Activated gamma-delta T cell treated with anti-CD3 and anti-CD28 coated beads, Interleukin-2, amount 50 U/mL, for 16 hours (primary cell): ENCODE data around the gene SLC36A4.
A peak's percentile ranks its signal among the peaks of the same experiment; 100 is the strongest.
"Not testable (repeated sequence)": the region's sequence is repeated elsewhere in the genome, so short reads cannot be mapped to it uniquely, and the experiment has no call there.

Source experiments
- DNase-seq: peaks from one replicate; pipeline ENCODE4 v3.0.0-alpha.2; 2020; ENCODE audit warnings: low read depth

The SLC36A4 gene

GRCh38 chr11:93197380-93198214, at the start of gene SLC36A4:
Gene SLC36A4 (minus strand): TSS chr11:93197991. CDS start chr11:93197832, 159 bp downstream.
- DNase-seq = peak; percentile 73

DNA sequence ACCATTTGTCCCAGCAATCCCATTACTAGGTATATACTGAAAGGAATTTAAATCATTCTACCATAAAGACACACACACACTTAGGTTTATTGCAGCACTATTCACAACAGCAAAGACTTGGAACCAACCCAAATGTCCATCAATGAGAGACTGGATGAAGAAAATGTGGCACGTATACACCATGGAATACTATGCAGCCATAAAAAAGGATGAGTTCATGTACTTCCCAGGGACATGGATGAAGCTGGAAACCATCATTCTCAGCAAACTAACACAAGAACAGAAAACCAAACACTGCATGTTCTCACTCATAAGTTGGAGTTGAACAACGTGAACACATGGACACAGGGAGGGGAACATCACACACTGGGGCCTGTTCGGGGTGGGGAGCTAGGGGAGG, 49.0 kb upstream of the SLC36A4 start:
- not testable (repeated sequence) for DNase-seq

DNA sequence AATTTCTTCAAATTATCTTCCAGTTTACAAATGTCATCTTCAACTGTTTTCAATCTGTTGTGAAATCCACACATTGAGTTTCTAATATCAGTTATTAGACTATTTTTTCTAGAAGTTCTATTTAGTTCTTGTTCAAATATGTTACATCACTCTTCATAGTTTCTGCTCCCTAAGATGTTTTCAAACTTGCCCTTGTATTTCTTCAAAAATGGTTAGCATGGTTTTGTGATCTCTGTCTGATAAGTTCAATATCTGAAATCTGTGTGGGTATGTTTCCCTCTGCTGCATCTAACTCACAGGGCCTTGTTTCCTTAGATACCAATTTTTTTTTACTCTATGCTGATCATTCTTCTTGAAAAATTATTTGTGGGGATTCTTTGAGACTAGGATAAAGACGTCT, 46.2 kb upstream of the SLC36A4 start:
- DNase-seq = no peak

DNA sequence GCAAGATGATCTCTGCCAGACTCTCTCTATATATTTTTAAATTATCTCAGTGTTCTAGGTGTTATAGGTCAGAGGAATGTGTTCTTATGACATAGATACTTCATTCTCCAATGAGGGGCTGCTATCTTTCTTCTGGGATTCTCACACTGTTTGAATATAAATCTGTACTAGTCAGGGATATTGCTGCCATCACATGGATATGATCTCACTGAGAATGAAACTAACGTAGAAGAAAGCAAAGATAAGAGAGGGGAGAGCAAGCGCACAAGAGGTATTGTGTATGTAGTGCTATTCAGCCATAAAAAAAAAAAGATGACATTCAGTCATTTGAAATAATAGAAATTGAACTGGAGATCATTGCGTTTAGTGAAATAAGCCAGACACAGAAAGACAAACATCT, 42.2 kb upstream of the SLC36A4 start:
- DNase-seq = no peak

GRCh38 chr11:93238956-93239355, 41.2 kb upstream of the SLC36A4 start:
- no peak for DNase-seq

- no peak for DNase-seq
These were observed 39.2 kb upstream of the SLC36A4 start for GRCh38 chr11:93236741-93237675.

DNA sequence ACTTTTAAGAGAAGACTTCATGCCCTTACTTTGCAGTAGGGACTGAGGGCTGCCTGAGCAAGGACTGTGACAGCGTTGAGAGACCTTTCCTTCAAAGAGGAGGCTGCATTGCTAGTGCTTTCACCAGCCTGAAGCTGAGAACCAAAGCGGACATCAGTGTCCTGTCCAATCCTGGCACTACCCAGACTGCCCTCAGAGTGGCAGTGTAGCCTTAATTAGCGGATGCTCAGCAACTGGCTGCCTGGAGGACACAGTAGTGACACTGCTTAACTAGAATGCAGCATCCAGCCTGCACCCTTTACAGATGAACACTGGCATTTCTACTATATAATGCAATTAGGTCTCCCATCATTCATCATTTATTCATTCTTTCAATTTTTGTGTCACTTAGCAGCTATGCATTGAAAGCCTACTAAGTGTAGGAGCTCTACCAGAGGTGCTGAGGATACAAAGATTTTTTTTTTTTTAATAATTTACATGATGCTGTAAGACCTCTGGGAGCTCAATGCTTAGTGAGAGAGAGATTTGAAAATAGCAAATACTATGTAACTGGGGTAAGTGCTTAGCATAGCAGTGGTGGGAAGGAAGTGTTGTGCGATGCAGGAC, 36.9 kb upstream of the SLC36A4 start:
- peak; percentile 22 for DNase-seq

- DNase-seq = no peak
These were observed 32.1 kb upstream of the SLC36A4 start for GRCh38 chr11:93229876-93230275.

DNA sequence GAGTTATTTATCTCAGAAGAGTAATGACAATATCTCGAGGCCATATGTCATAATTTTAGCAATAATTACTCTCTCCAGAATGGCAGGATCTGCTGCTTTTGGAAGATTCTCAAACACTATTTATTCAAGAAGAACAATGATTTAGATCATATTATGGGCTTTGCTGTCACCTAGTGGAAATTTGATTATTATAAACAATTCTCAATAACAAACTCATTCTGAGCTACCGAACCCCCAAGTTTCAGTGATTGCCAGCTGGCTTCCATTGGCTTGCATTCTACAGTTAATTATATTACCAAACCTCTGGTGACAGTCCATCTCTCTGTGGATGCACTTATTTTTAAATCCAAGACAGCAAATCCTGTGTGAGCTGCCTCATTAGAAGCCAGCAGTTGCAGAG, 27.9 kb upstream of the SLC36A4 start:
- no peak for DNase-seq

GRCh38 chr11:93221539-93221938, 23.7 kb upstream of the SLC36A4 start:
- DNase-seq = no peak

- no peak for DNase-seq
These were observed 22.3 kb upstream of the SLC36A4 start for GRCh38 chr11:93220078-93220477.

GRCh38 chr11:93219440-93219839, 21.6 kb upstream of the SLC36A4 start:
- DNase-seq = no peak

GRCh38 chr11:93216511-93217101, 18.8 kb upstream of the SLC36A4 start:
- DNase-seq = no peak

GRCh38 chr11:93213622-93214021, 15.8 kb upstream of the SLC36A4 start:
- DNase-seq = no peak

- no peak for DNase-seq
These were observed 14.3 kb upstream of the SLC36A4 start for GRCh38 chr11:93212094-93212493.

GRCh38 chr11:93209466-93209865, 11.7 kb upstream of the SLC36A4 start:
- DNase-seq = no peak

DNA sequence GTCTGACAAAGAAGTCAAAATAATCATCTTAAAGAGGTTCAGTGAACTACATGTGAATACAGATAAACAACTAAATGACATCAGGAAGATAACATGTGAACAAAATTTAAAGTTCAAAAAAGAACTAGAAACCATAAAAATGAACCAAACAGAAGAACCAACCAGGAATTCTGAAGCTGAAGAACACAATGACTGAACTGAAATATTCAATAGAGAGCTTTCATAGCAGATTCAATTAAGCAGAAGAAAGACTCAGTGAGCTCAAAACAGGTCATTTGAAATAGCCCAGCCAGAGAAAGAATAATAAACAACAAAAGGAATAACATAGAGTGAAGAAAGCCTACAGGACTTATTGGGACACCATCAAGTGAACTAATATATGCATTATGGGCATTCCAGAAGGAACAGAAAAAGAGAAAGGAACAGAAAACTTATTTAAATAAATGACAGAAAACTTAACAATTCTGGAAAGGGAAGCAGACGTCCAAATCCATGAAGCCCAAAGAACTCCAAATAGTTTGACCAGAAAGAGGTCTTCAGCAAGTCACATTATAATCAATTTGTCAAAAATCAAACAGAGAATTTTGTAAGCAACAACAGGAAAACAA, 11.0 kb upstream of the SLC36A4 start:
- no peak for DNase-seq

GRCh38 chr11:93199616-93200015, 1.8 kb upstream of the SLC36A4 start:
- no peak for DNase-seq

GRCh38 chr11:93198215-93198845, 539 bp upstream of the SLC36A4 start:
- DNase-seq = no peak

- DNase-seq = no peak
These were observed 893 bp downstream of the SLC36A4 start for GRCh38 chr11:93196816-93197379.
